NCI-H1092 treated with DMSO at 0.1 percent for 48 hours (cell line): ENCODE data around the gene GET3.

ENCODE experiments used
- DNase-seq: peaks from one replicate; lab custom pipeline; 2025; lab: John Stamatoyannopoulos, UW

Gene GET3

DNA sequence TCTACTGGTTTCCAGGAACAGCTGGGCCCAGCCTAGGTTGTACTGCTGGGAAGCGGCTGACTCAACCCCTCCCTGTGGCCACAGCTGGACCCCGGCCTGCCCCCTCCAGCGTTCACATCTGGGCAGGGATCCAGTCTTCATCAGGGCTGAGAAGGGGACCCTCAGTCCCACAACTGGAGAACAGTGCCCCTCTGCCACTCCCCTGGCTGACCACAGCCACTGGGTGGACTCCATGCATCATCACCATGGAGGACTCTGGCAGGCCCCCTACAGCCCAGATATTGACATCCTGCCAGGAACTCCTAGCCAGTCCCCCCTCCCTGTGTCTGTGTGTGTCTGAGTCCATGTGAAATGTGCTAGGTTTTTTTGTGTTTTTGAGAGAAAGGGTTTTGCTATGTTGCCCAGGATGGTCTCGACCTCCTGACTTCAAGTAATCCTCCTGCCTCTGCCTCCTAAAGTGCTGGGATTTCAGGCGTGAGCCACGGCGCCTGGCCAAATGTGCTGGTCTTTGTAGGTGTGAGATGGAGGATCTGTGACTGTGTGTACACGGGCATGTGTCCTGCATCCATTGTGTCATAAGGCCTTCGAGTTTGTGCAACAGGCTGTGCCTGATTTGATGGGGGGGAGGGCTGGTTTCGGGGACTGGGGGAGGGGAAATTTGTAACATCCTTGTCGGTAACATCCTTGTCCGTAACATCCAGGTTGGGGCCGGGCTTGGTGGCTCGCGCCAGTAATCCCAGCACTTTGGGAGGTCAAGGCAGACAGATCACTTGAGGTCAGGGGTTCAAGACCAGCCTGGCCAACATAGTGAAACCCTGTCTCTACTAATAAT lies 42.1 kb downstream of the GET3 start:
- DNase-seq: peak; percentile 58

DNA sequence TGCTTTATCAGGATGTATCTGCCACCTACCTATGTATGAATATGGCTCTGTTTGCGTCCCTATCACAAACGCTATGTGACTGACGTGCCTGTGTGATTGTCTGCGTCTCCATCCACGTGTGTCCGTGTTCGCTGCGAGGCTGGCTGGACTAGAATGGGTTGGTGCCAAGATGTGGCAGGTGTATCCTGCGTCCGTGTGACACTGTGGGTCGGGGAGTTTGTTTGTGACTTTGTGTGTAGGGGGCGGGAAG lies 44.8 kb downstream of the GET3 start:
- DNase-seq: no peak

DNA sequence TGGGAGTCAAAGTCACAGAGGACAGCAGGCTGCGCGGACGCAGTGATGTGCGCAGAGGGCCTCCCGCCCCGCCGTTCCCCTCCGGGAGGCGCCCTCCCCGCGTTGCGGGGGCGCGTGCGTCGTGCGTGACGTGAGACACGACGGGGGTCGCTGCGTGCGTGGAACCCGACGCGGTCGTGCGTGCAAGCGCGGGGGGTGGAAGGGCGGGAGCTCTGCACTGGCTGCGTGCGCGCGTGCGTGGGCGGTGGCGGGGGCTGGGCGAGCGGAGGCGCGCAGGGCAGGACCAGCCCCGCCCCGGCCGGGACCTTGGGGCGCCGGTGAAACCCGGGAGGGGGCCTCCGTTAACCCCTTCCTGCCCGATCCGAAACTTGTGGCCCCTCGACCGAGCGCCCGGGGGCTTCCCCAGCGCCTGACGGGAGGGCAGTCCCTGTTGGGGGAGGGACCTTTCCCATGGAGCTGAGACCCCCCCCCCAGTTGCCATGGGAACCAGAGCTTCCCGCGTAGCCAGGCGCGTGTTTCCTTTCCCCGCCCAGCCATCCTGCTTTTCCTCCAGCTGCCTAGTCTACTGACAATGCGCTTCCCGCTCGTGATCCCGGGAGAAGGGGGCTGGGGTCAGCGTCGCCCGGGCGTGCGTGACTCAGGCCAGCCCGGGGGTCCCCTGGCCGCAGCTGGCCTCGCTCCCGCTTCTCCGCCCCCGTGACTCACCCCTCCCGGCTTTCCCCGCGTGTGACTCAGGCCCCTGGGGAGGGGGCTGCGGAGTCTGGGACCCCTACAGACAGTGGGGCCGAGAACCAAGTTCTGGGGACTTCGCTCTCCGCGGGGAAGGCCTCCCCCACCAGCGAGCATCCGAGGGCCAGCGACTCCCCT lies 45.4 kb downstream of the GET3 start:
- DNase-seq: peak; percentile 67

DNA sequence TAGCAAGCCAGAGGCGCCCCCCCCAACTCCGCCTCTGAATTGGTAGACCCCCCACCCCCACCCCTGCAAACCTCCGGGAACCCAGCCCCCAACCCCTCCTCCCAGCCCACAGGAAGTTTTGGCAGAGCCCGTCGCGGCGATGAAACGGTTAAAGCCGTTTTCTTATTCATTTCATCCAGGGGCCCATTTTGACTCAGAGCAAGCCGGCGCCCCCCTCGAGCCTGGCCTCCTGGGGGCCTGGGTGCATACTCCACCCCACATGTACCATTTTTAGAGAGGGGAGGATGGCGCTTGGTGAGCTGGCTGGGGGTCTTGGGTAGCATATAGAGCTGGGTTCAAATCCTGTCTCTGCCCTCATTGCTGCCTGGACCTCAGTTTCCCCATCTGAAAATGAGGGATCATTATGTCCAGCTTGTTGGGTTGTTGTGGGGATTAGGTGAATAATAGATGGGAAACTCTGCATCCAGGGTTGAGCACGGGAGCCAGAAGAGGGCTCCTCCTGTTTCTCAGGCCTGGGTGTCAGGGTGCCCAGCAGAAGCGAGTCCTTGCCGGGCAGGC lies 46.1 kb downstream of the GET3 start:
- no peak for DNase-seq

DNA sequence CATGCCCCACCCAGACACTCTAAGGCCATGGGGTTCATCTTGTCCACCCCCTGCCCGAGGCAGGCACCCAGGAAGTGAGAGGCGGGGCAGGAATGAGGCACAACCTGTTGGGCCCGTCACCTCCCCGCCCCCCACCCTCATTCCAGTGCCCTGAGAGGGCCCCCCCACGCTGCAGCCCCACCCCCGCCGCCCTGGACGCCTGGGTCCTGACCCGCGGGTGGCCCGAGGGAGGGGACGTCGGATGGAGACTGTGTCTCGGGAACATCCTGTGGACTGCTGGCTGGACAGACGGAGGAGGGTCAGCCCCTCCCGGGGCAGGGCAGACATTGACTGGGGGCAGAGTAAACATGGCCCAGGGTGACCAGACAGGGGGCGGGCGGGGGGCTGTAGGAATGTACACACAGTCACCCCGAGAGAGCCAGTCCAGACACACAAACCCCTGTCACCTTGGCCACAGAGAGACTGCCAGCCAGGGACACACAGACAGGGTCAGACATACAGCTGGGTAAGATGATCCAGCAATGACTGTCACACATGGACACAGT lies 46.6 kb downstream of the GET3 start:
- DNase-seq: no peak

DNA sequence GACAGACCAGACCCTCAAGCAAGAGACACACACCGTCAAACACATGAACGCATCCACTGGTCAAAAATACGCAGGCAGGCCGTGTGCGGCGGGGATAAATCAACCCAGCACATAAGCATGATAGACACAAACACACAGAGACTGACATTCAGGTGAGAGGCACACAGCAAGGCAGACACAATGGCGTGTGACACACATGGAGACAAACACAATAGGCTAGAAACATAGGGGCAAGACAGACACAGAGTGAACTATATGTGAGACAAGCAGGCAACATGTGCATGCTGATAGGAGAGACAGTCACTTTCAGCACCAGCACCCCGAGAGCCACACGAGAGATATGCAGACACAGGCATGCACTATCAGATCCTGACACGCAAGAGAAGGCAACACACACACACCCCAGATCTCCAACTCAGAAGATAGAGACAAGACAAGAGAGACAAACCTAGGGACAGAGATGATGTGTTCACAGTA lies 47.1 kb downstream of the GET3 start:
- DNase-seq: no peak

DNA sequence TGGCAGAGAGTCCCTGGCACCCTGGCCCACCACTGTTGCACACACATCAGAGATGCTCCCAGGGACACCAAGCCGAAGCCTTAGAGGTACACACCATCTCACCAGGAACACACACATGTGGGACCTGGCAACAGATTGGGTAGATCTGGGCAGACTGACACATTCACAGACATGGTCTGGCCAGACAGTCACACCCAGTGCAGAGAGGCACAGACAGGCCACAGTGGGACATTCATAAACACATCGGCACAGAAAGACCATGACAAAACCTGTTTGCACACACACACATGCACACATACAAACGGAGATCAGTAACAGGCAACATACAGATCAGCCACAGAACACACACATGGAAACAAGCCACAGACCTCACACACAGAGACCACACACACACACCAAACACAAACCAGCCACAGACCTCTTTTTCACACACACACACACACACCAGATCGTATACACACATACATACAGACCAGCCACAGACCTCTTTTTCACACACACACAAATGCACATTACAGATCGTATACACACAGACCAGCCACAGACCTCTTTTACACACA lies 47.7 kb downstream of the GET3 start:
- no peak for DNase-seq

DNA sequence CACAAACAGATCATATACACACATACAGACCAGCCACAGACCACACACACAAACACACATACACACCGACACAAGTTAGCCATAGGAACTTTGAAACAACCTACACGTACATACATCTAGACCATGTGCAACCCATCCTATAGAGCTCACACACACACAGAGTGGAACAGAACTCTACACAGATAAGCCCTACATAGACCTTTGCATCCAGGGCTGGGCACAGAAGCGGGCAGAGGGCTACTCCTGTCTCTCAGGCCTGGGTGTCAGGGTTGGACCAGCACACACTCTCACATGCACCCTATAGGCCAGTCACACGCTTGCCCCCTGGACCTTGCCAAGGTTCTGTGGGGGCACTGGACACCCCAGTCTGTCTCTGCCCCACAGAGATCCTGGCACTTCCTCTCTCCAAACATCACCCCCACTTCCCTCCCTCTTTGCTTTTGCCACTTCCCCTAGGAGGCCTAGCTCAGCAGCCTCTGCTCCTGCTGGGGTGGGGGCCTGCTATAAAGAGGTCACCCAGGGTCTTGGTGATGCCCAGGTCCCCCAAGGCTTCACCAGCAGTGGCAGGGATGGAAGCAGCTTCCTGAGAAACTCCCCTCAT lies 48.2 kb downstream of the GET3 start:
- no peak for DNase-seq

DNA sequence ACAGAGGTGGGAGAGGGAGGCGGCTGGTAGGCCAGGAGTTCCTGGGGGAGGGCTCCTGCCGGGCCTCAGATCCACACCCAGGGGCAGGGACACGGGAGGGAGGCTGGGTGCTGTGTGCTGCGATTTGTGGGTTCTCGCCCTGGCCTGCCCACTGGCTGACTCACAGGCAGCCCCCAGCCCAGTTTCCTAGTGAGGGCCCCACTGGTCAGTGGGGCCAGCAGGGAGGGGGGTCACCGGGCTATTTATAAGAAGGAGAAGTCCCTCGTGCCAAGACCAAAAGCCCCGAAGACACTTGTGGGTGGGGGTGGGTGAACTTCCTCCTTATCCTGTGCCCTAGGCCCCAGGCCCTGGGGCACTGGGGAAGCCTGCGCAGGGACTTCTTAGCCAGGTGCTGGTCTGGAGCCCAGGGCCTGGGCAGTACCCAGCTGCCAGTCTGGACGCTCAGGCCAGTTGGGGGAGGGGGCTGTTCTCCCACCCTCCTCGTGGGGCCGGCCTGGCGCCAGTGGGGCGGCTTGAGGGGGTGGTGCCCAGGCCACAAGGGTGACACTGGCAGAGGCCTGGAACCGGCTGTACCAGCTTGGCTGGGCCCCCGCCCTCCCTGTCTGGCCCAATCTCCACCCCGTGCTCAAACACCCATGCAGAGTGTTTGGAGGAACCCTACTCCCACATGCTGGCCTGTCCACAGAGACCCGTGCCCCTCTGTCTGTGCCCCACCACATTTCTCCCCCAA lies 49.0 kb downstream of the GET3 start:
- no peak for DNase-seq

DNA sequence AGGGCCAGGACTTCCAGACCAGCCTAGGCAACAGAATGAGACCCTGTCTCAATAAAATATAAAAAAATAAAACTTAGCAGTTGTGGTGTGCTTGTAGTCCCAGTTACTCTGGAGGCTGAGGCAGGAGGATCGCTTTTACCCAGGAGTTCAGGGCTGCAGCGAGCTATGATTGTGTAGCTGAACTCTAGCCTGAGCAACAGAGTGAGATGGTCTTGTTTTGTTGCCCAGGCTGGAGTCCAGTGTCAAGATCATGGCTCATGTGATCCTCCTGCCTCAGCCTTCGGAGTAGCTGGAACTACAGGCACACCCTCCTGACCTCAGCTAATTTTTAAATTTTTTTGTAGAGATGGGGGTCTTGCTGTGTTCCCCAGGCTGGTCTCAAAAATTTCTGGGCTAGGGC lies 49.7 kb downstream of the GET3 start:
- DNase-seq: no peak

DNA sequence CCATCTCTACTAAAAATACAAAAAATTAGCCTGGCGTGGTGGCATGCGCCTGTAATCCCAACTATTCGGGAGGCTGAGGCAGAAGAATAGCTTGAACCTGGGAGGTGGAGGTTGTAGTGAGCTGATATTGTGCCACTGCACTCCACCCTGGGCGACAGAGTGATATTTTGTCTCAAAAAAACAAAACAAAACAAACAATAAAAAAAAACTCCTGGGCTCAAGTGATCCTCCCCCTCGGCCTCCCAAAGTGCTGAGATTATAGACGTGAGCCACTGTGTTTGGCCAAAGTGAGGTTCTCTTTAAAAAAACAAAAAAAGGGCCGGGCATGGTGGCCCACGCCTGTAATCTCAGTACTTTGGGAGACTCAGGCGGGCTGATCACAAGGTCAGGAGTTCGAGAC lies 50.2 kb downstream of the GET3 start:
- no peak for DNase-seq

DNA sequence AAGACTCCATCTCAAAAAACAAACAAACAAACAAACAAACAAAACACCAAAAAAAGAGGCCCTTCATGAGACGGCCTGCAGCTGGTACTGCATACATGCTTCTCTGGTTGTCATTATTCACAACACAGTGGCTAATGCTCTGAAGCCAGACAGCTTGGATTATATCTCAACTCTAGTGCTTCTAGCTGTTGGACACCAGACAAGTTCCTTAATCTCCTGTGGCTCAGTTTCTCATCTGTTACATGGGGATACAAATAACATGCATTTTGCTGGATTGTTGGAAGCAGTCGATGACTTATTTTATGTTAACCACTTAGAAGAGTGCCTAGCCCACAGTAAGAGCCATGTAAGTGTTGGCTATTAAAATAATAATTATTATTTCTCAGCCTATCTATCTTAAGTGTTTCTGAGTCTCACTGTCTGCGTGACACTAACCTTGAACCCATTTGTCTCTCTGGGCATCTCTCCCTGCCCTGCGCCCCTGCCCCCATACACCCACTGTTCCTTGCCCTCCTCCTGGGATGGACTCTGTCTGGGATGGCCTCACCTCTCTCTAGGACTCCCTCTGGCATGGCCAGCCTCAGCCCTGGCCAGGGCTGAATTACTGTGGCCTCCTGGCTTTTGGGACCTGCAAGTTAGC lies 50.9 kb downstream of the GET3 start:
- DNase-seq: no peak

DNA sequence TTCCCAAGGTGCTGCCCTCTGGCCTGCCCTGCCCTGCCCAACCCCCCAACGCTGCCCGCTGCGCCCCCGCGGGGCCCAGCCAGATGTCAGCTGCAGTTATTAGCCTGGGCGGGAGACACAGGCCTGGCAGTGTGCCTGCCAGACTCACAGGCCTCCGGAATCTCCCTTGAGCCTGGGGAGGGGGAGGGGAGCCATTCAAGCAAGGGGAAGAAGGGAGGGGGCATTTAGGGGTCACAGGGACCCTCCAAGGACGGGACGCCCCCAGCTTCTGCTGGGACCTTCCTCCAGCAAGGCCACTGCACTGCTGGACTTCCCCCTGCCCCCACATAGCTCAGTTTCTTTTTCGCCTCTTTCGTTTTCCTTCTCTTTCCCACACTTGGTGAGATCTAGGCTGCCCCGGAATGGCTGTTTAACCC lies 51.4 kb downstream of the GET3 start:
- peak; percentile 63 for DNase-seq

DNA sequence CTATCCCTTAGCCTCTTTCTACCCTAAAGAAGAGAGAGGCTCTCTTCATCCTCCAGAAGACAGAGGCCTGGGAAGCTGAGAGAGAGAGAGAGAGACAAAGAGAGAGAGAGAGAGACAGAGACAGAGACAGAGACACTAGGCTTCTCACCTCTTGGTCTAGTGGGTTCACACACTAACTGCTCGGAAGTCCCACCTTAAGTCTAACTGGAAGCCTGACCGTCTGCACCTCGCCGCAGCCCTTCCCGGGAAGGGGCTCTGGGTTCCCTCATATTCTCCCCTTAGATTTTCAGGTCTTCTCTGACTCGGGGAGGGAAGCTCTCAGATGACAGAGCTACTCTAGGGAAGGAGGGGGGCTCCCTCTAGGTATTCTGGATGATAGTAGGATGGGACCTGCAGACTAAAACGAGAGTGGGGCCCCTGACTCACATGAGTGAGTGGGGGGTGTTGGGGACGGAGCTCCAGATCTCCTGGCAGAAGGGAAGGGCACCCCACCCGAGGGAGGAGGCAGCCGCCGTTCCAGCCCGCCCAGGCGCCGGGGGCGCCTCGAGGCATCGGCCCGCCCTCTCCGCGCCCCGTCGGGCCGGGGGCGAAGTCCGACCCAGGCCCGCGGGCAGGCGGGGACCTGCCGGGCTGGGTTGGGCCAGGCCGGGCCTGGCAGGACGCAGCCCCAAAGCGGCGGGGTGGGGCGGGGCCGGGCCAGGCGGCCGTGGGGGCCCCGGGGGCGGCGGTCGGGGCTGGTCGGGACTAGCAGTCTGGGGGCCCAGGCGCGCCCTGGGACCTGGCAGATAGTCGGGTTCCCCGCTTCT lies 52.0 kb downstream of the GET3 start:
- DNase-seq: no peak

DNA sequence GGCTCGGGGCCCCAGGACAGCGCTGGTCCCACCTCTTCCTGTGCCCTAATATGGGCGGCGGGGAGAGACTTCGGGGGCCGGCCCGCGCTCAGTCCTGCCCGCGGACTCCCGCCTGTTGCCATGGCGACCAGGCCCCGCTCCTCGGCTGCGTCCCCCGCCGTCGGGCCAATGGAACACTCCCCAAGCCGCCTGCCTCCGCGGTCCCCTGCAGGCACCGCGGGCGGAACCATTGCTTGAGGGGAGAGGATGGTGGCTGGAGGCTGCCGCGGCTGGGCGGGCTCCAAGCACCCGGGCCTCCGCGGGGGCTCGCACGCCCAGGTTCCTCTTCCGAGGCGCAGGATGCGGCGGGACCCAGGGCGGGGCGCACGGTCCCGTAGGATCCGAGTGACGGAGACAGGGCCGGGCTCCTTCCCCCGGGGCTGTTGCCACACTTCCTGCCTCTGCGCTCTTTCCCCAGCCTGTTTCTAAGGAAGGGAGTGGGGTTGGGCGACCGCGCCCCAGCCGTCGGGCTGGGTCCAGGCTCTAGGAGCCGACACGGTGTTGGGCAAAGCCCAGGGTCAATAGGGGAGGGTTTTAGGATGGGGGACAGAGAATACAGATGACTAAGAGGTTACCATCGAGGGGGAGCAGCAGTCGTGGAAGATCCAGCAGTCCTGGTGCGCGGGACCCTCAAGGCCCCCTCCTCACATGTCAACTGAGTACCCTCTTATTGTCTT lies 52.8 kb downstream of the GET3 start:
- peak; percentile 90 for DNase-seq

DNA sequence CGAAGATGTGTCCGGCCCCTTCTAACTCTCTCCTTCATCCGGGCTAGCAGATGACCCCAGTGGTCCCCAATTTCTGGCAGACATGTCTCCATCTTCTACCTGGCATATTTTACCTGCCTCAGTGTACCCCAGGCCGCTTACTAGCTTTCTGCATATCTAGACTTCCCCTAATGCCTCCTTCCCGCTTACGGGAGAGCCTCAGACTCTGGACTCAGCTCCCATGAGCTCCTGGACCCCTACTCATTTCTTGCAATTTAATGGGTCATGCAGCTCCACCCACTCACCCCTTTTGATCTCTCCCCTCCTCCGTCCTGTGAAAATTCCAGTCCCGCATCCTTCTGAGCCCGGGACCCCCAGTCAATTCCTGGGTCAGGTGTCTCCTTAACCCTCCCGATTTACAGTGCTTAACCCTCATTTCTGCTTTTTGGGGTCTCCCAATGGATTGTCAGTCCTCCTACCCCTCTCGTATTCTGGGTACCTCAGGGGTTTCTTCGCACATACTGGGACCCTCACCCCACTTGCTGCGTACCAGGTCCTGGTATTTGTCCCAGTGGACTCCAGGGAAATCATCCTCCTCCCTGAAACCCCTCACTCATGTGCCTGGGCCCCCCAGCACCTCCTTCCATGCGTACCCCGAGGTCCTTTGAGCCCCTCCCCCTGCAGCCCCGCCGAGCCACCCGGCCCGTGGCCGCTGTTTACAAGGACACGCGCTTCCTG lies 53.5 kb downstream of the GET3 start:
- no peak for DNase-seq

DNA sequence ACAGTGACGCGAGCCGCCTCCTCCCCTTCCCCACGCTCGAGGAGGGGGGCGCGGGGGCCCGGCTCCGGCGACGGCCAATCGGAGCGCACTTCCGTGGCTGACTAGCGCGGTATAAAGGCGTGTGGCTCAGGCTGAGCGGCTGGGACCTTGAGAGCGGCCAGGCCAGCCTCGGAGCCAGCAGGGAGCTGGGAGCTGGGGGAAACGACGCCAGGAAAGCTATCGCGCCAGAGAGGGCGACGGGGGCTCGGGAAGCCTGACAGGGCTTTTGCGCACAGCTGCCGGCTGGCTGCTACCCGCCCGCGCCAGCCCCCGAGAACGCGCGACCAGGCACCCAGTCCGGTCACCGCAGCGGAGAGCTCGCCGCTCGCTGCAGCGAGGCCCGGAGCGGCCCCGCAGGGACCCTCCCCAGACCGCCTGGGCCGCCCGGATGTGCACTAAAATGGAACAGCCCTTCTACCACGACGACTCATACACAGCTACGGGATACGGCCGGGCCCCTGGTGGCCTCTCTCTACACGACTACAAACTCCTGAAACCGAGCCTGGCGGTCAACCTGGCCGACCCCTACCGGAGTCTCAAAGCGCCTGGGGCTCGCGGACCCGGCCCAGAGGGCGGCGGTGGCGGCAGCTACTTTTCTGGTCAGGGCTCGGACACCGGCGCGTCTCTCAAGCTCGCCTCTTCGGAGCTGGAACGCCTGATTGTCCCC lies 54.2 kb downstream of the GET3 start, which contains the start of gene JUNB:
Gene JUNB, plus strand, starts transcription at position 142 of the 706 bp plus-strand sequence. Its CDS starts 286 bp downstream, at position 428.
- DNase-seq: peak; percentile 88
